A673 (cell line): ENCODE data around the gene MTFR1L.

Source experiments
- CTCF ChIP-seq: fragments of 300-800, 200-600 bp; sonication (generic); conservative IDR thresholded peaks from 2 replicates; pipeline ENCODE4 v1.5.1; 2017; ENCODE audit warnings: low read depth, mild to moderate bottlenecking, antibody characterized with exemption, low read length, moderate library complexity, mixed read lengths
- EZH2 ChIP-seq: fragments of 200-600 bp; sonication (generic); IDR thresholded peaks from 2 replicates; pipeline ENCODE4 v1.6.1; 2017; ENCODE audit warnings: borderline replicate concordance, low read depth, mild to moderate bottlenecking, mixed read lengths, antibody characterized with exemption, low read length; ENCODE audit not compliant: poor library complexity, severe bottlenecking

- TF ChIP-seq CTCF = no peak
- TF ChIP-seq EZH2 = no peak
Observed at GRCh38 chr1:25794325-25794724, 25.4 kb upstream of the MTFR1L start.
